Measurements from ENCODE around the gene AHSP.
"Not testable (repeated sequence)": the region's sequence is repeated elsewhere in the genome, so short reads cannot be mapped to it uniquely, and the experiment has no call there.

AHSP gene

GRCh38 chr16:31521368-31521767 lies 6.3 kb upstream of the AHSP start:
- no peak for DNase-seq (ENCODE audit: low read depth)
- TF ChIP-seq CTCF (conservative IDR thresholded peaks at IDR 0.05; ENCODE audit: low read depth, low read length), result no peak
- H3K4me3 ChIP-seq (ENCODE audit: low read length), result no peak overlapping the region

- H3K4me3 ChIP-seq (ENCODE audit: low read length), result no peak overlapping the region
- DNase-seq (ENCODE audit: low read depth), result no peak
- TF ChIP-seq CTCF (conservative IDR thresholded peaks at IDR 0.05; ENCODE audit: low read depth, low read length), result no peak
These were observed 5.6 kb upstream of the AHSP start for GRCh38 chr16:31522071-31522470.

GRCh38 chr16:31523768-31524167 lies 3.9 kb upstream of the AHSP start:
- H3K4me3 ChIP-seq (ENCODE audit: low read length); DNase-seq (ENCODE audit: low read depth): not testable (repeated sequence)

GRCh38 chr16:31525113-31525512 lies 2.6 kb upstream of the AHSP start:
- TF ChIP-seq CTCF (conservative IDR thresholded peaks at IDR 0.05; ENCODE audit: low read depth, low read length), result no peak
- H3K4me3 ChIP-seq (ENCODE audit: low read length), result no peak overlapping the region
- no peak for DNase-seq (ENCODE audit: low read depth)

- no peak for DNase-seq (ENCODE audit: low read depth)
- H3K4me3 ChIP-seq (ENCODE audit: low read length), result no peak overlapping the region
- no peak for TF ChIP-seq CTCF (conservative IDR thresholded peaks at IDR 0.05; ENCODE audit: low read depth, low read length)
These were observed 915 bp downstream of the AHSP start for GRCh38 chr16:31528523-31529107.

GRCh38 chr16:31529108-31529936 lies 1.6 kb downstream of the AHSP start:
- no peak overlapping the region for H3K4me3 ChIP-seq (ENCODE audit: low read length)

GRCh38 chr16:31529937-31530312 lies 2.2 kb downstream of the AHSP start:
- TF ChIP-seq CTCF (conservative IDR thresholded peaks at IDR 0.05; ENCODE audit: low read depth, low read length), result no peak
- no peak for DNase-seq (ENCODE audit: low read depth)
- H3K4me3 ChIP-seq (ENCODE audit: low read length), result no peak overlapping the region

More at GRCh38 chr16:31529108-31529936, 1.6 kb downstream of the AHSP start:
- no peak for DNase-seq (ENCODE audit: low read depth)
- no peak for TF ChIP-seq CTCF (conservative IDR thresholded peaks at IDR 0.05; ENCODE audit: low read depth, low read length)

Data from retinal pigment epithelial cell (primary cell).